IPS DF 4.7 (cell line): Measurements from ENCODE around the gene CSF2.

Experiments used
- DNase-seq: peaks from one replicate; pipeline ENCODE4 v3.0.0-alpha.2; 2013; ENCODE audit warnings: low spot score; ENCODE audit errors: extremely low read depth

Gene CSF2

GRCh38 chr5:132067941-132068808 is 5.4 kb upstream of the CSF2 start:
- DNase-seq = no peak

GRCh38 chr5:132069561-132069960 is 4.0 kb upstream of the CSF2 start:
- DNase-seq = no peak

- no peak for DNase-seq
Measured at GRCh38 chr5:132069994-132070393, 3.6 kb upstream of the CSF2 start.

- DNase-seq = no peak
Measured at GRCh38 chr5:132070460-132071337, 2.9 kb upstream of the CSF2 start.

GRCh38 chr5:132071338-132071707 is 2.3 kb upstream of the CSF2 start:
- no peak for DNase-seq

- no peak for DNase-seq
Measured at GRCh38 chr5:132072070-132072469, 1.5 kb upstream of the CSF2 start.

GRCh38 chr5:132072528-132072927 is 1.1 kb upstream of the CSF2 start:
- no peak for DNase-seq

GRCh38 chr5:132074091-132074771 is 642 bp downstream of the CSF2 start:
- DNase-seq = no peak

- DNase-seq = no peak
Measured at GRCh38 chr5:132074772-132075718, 1.5 kb downstream of the CSF2 start.

GRCh38 chr5:132075719-132076077 is 2.1 kb downstream of the CSF2 start:
- no peak for DNase-seq

- DNase-seq = no peak
Measured at GRCh38 chr5:132076202-132076830, 2.7 kb downstream of the CSF2 start.

GRCh38 chr5:132076983-132077382 is 3.4 kb downstream of the CSF2 start:
- DNase-seq = no peak

- no peak for DNase-seq
Measured at GRCh38 chr5:132079081-132079480, 5.5 kb downstream of the CSF2 start.

- no peak for DNase-seq
Measured at GRCh38 chr5:132079619-132080018, 6.0 kb downstream of the CSF2 start.

- DNase-seq = no peak
Measured at GRCh38 chr5:132080595-132080994, 7.0 kb downstream of the CSF2 start.

GRCh38 chr5:132081458-132081857 is 7.9 kb downstream of the CSF2 start:
- no peak for DNase-seq

GRCh38 chr5:132082329-132083023 is 8.9 kb downstream of the CSF2 start:
- no peak for DNase-seq

GRCh38 chr5:132083071-132083678 is 9.6 kb downstream of the CSF2 start:
- DNase-seq = no peak

- DNase-seq = no peak
Measured at GRCh38 chr5:132085686-132086085, 12.1 kb downstream of the CSF2 start.
